SK-N-SH (cell line): ENCODE measurements around the gene VWA5B2.

ENCODE experiments used
- EP300 ChIP-seq, 2 experiments: IDR thresholded peaks; 2 replicates each; pipeline versions ENCODE4 v1.4.0 to v1.6.1; 2012; ENCODE audit warnings: borderline replicate concordance in 1 of 2, low read depth in 1 of 2, low read length in 1 of 2
- FOSL2 ChIP-seq: IDR thresholded peaks from 2 replicates; pipeline ENCODE4 v1.4.0; 2012; ENCODE audit warnings: low read depth, mild to moderate bottlenecking, moderate library complexity, borderline replicate concordance
- FOXJ3 ChIP-seq: sonication (generic); formaldehyde crosslinking; IDR thresholded peaks from 2 replicates; pipeline ENCODE4 v1.5.1; 2020; ENCODE audit warnings: mild to moderate bottlenecking, missing genetic modification reagents
- RFX5 ChIP-seq: IDR thresholded peaks from 2 replicates; pipeline ENCODE4 v1.6.1; 2012; ENCODE audit warnings: mild to moderate bottlenecking, improper control_type of control experiment, low read length
- SMC3 ChIP-seq: IDR thresholded peaks from 2 replicates; pipeline ENCODE4 v1.6.1; 2012; ENCODE audit warnings: low read depth, low read length, improper control_type of control experiment
- TAF1 ChIP-seq: IDR thresholded peaks from 2 replicates; pipeline ENCODE4 v1.6.1; 2012; ENCODE audit warnings: low read depth, mild to moderate bottlenecking, low read length, moderate library complexity, borderline replicate concordance
- TF ChIP-seq, protein P1 (sequence below): fragments of 200-600 bp; sonication (generic); IDR thresholded peaks from 2 replicates; pipeline ENCODE4 v1.6.1; 2017; ENCODE audit warnings: antibody characterized with exemption, mild to moderate bottlenecking, moderate library complexity
- TF ChIP-seq, protein P2 (sequence below): IDR thresholded peaks from 2 replicates; pipeline ENCODE4 v1.6.1; 2012; ENCODE audit warnings: mild to moderate bottlenecking, low read depth, low read length, moderate library complexity

DNA sequence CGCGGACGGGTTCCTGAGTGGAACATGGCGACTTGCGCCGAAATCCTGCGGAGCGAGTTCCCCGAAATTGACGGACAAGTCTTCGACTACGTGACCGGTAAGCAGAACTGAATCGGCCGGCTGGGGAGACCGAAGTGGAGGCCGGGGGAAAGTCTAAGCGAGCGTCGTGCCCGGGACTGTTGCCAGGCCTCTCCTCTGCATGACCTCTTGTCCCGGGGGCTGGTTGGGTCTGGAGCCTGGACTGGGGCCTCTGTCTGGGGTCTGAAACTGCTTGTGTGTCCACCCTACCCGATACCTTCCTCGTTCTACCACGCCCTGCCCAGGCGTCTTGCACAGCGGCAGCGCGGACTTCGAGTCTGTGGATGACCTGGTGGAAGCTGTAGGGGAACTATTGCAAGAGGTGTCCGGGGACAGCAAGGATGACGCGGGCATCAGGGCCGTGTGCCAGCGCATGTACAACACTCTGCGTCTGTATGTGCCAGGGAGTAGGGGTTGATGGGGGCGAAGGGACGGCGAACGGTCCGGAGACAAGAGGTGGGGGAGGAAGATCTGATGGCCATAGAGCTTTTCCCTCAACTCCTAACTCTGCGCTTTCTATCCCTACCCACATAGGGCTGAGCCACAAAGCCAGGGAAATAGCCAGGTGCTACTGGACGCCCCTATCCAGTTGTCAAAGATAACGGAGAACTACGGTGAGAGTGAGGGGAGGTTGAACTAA lies 43.0 kb upstream of the VWA5B2 start, which contains the start of gene ABCF3:
- TF ChIP-seq, protein P1, sequence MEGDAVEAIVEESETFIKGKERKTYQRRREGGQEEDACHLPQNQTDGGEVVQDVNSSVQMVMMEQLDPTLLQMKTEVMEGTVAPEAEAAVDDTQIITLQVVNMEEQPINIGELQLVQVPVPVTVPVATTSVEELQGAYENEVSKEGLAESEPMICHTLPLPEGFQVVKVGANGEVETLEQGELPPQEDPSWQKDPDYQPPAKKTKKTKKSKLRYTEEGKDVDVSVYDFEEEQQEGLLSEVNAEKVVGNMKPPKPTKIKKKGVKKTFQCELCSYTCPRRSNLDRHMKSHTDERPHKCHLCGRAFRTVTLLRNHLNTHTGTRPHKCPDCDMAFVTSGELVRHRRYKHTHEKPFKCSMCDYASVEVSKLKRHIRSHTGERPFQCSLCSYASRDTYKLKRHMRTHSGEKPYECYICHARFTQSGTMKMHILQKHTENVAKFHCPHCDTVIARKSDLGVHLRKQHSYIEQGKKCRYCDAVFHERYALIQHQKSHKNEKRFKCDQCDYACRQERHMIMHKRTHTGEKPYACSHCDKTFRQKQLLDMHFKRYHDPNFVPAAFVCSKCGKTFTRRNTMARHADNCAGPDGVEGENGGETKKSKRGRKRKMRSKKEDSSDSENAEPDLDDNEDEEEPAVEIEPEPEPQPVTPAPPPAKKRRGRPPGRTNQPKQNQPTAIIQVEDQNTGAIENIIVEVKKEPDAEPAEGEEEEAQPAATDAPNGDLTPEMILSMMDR = no peak
- no peak for TF ChIP-seq RFX5
- TF ChIP-seq TAF1 = peak; percentile 79
- TF ChIP-seq EP300 (IDR thresholded peaks at IDR 0.05; ENCODE audit: borderline replicate concordance in 1 of 2, low read depth in 1 of 2, low read length in 1 of 2) = no peak
- no peak for TF ChIP-seq FOXJ3 (CRISPR knock-in tag)
- 0 out of 2 replicates have a peak, but pooled peaks have one; percentile 0 for TF ChIP-seq SMC3
- no peak for TF ChIP-seq FOSL2
- TF ChIP-seq, protein P2, sequence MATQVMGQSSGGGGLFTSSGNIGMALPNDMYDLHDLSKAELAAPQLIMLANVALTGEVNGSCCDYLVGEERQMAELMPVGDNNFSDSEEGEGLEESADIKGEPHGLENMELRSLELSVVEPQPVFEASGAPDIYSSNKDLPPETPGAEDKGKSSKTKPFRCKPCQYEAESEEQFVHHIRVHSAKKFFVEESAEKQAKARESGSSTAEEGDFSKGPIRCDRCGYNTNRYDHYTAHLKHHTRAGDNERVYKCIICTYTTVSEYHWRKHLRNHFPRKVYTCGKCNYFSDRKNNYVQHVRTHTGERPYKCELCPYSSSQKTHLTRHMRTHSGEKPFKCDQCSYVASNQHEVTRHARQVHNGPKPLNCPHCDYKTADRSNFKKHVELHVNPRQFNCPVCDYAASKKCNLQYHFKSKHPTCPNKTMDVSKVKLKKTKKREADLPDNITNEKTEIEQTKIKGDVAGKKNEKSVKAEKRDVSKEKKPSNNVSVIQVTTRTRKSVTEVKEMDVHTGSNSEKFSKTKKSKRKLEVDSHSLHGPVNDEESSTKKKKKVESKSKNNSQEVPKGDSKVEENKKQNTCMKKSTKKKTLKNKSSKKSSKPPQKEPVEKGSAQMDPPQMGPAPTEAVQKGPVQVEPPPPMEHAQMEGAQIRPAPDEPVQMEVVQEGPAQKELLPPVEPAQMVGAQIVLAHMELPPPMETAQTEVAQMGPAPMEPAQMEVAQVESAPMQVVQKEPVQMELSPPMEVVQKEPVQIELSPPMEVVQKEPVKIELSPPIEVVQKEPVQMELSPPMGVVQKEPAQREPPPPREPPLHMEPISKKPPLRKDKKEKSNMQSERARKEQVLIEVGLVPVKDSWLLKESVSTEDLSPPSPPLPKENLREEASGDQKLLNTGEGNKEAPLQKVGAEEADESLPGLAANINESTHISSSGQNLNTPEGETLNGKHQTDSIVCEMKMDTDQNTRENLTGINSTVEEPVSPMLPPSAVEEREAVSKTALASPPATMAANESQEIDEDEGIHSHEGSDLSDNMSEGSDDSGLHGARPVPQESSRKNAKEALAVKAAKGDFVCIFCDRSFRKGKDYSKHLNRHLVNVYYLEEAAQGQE = no peak
